Measurements from ENCODE around the gene ZNF425.

The ZNF425 gene

DNA sequence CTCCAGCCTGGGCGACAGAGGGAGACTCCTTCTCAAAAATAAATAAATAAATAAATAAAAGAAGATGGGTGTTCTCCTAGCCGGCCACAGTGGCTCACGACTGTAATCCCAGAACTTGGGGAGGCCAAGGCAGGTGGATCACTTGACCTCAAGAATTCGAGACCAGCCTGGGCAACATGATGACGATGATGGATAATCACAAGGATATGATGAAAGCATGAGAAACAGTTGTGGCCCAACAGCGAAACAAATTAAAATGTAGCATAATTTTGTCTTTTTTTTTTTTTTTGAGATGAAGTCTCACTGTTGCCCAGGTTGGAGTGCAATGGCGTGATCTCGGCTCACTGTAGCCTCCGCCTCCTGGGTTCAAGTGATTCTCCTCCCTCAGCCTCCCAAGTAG, 48.5 kb downstream of the ZNF425 start:
- Histone ChIP-seq H3K9ac (ENCODE audit: low read length in 5 of 5) (no peak overlapping the region), H3K4me1 (ENCODE audit: control insufficient read depth in 5 of 5, insufficient read depth in 5 of 5, low read length in 5 of 5) (peaks cover 0 to 2% (median 0%) of the 10 kb centered on the region in 5 donors), H3K27me3 (ENCODE audit: control insufficient read depth in 5 of 5, insufficient read depth in 4 of 5, low read length in 5 of 5) (no peaks in the 10 kb centered on the region), H3K36me3 (ENCODE audit: control insufficient read depth in 5 of 5, insufficient read depth in 5 of 5, low read length in 5 of 5) (peaks cover 2 to 13% (median 7%) of the 10 kb centered on the region in 5 donors), H3K27ac (ENCODE audit: low read depth, low read length) (no peak overlapping the region), H3K9me3 (ENCODE audit: control insufficient read depth in 5 of 5, low read length in 5 of 5) (no peaks in the 10 kb centered on the region), H3K4me3 (ENCODE audit: low read depth in 1 of 5, low read length in 5 of 5) (no peak overlapping the region)

DNA sequence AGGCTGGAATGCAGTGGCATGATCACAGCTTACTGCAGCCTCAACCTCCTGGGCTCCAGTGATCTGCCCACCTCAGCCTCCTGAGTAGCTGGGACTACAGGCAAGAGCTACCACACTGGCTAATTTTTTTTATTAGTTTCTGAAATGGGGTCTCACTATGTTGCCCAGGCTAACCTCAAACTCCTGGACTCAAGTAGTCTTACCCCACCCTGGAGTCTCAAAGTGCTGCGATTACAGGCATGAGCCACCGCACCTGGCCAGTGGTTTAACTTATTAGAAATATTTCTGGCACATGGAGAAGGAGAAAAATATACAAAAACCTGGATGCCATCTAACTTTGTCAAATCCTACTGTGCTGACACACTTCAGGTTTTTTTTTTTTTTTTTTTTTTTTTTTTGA, 50.8 kb downstream of the ZNF425 start:
- H3K4me3 ChIP-seq (ENCODE audit: low read depth in 1 of 5, low read length in 5 of 5), result no peak overlapping the region
- H3K9me3 ChIP-seq (ENCODE audit: control insufficient read depth in 5 of 5, low read length in 5 of 5), result no peaks in the 10 kb centered on the region
- H3K4me1 ChIP-seq (ENCODE audit: control insufficient read depth in 5 of 5, insufficient read depth in 5 of 5, low read length in 5 of 5), result peaks cover 0 to 14% (median 9%) of the 10 kb centered on the region in 5 donors
- no peak overlapping the region for H3K9ac ChIP-seq (ENCODE audit: low read length in 5 of 5)
- no peak overlapping the region for H3K27ac ChIP-seq (ENCODE audit: low read depth, low read length)
- H3K27me3 ChIP-seq (ENCODE audit: control insufficient read depth in 5 of 5, insufficient read depth in 4 of 5, low read length in 5 of 5), result no peaks in the 10 kb centered on the region
- peaks cover 6 to 30% (median 27%) of the 10 kb centered on the region in 5 donors for H3K36me3 ChIP-seq (ENCODE audit: control insufficient read depth in 5 of 5, insufficient read depth in 5 of 5, low read length in 5 of 5)

- peak overlapping the region in 1 of 5 donors; percentile 41 for H3K9ac ChIP-seq (ENCODE audit: low read length in 5 of 5)
- peaks cover 0 to 14% (median 9%) of the 10 kb centered on the region in 5 donors for H3K4me1 ChIP-seq (ENCODE audit: control insufficient read depth in 5 of 5, insufficient read depth in 5 of 5, low read length in 5 of 5)
- H3K27me3 ChIP-seq (ENCODE audit: control insufficient read depth in 5 of 5, insufficient read depth in 4 of 5, low read length in 5 of 5), result no peaks in the 10 kb centered on the region
- H3K9me3 ChIP-seq (ENCODE audit: control insufficient read depth in 5 of 5, low read length in 5 of 5), result no peaks in the 10 kb centered on the region
- H3K36me3 ChIP-seq (ENCODE audit: control insufficient read depth in 5 of 5, insufficient read depth in 5 of 5, low read length in 5 of 5), result peaks cover 6 to 33% (median 29%) of the 10 kb centered on the region in 5 donors
- no peak overlapping the region for H3K27ac ChIP-seq (ENCODE audit: low read depth, low read length)
- no peak overlapping the region for H3K4me3 ChIP-seq (ENCODE audit: low read depth in 1 of 5, low read length in 5 of 5)
These were observed 51.8 kb downstream of the ZNF425 start for GRCh38 chr7:149074116-149074885.

- H3K36me3 ChIP-seq (ENCODE audit: control insufficient read depth in 5 of 5, insufficient read depth in 5 of 5, low read length in 5 of 5), result peaks cover 6 to 33% (median 33%) of the 10 kb centered on the region in 5 donors
- no peaks in the 10 kb centered on the region for H3K27me3 ChIP-seq (ENCODE audit: control insufficient read depth in 5 of 5, insufficient read depth in 4 of 5, low read length in 5 of 5)
- peak overlapping the region; percentile 60 for H3K27ac ChIP-seq (ENCODE audit: low read depth, low read length)
- H3K4me1 ChIP-seq (ENCODE audit: control insufficient read depth in 5 of 5, insufficient read depth in 5 of 5, low read length in 5 of 5), result peaks cover 0 to 14% (median 9%) of the 10 kb centered on the region in 5 donors
- peak overlapping the region in 1 of 5 donors; percentile 51 for H3K9ac ChIP-seq (ENCODE audit: low read length in 5 of 5)
- peak overlapping the region in 2 of 5 donors; percentile 28 to 29 for H3K4me3 ChIP-seq (ENCODE audit: low read depth in 1 of 5, low read length in 5 of 5)
- H3K9me3 ChIP-seq (ENCODE audit: control insufficient read depth in 5 of 5, low read length in 5 of 5), result no peaks in the 10 kb centered on the region
These were observed 53.7 kb downstream of the ZNF425 start for GRCh38 chr7:149072438-149072775.

- H3K4me1 ChIP-seq (ENCODE audit: control insufficient read depth in 5 of 5, insufficient read depth in 5 of 5, low read length in 5 of 5), result peaks cover 0 to 14% (median 9%) of the 10 kb centered on the region in 5 donors
- peak overlapping the region; percentile 60 for H3K27ac ChIP-seq (ENCODE audit: low read depth, low read length)
- no peaks in the 10 kb centered on the region for H3K9me3 ChIP-seq (ENCODE audit: control insufficient read depth in 5 of 5, low read length in 5 of 5)
- peak overlapping the region in 4 of 5 donors; percentile 25 to 36 (median 28) for H3K4me3 ChIP-seq (ENCODE audit: low read depth in 1 of 5, low read length in 5 of 5)
- H3K9ac ChIP-seq (ENCODE audit: low read length in 5 of 5), result peak overlapping the region in 2 of 5 donors; percentile 35 to 51
- no peaks in the 10 kb centered on the region for H3K27me3 ChIP-seq (ENCODE audit: control insufficient read depth in 5 of 5, insufficient read depth in 4 of 5, low read length in 5 of 5)
- H3K36me3 ChIP-seq (ENCODE audit: control insufficient read depth in 5 of 5, insufficient read depth in 5 of 5, low read length in 5 of 5), result peaks cover 4 to 31% (median 30%) of the 10 kb centered on the region in 5 donors
These were observed 54.3 kb downstream of the ZNF425 start for GRCh38 chr7:149071641-149072437.

DNA sequence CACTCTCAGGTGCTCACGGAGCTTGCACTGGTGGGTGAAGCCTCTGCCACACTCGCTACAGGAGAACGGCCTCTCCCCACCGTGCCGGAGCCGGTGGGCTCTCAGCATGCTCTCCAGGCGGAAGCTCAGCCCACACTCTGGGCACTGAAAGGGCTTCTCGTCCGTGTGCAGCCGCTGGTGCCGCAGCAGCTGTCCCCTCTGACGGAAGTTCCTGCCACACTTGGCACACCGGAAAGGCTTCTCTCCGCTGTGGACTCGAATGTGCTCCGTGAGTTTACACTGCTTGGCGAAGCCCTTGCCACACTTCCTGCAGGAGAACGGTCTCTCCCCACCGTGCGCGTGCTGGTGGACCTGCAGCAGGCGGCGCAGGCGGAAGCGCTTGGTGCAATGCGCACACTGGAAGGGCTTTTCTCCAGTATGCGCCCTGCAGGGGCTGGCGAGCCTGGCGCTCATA, 54.9 kb downstream of the ZNF425 start:
- Histone ChIP-seq H3K27me3 (ENCODE audit: control insufficient read depth in 5 of 5, insufficient read depth in 4 of 5, low read length in 5 of 5) (no peaks in the 10 kb centered on the region), H3K36me3 (ENCODE audit: control insufficient read depth in 5 of 5, insufficient read depth in 5 of 5, low read length in 5 of 5) (peaks cover 2 to 30% (median 28%) of the 10 kb centered on the region in 5 donors), H3K4me1 (ENCODE audit: control insufficient read depth in 5 of 5, insufficient read depth in 5 of 5, low read length in 5 of 5) (peaks cover 0 to 14% (median 9%) of the 10 kb centered on the region in 5 donors), H3K4me3 (ENCODE audit: low read depth in 1 of 5, low read length in 5 of 5) (peak overlapping the region in 2 of 5 donors; percentile 28 to 29), H3K27ac (ENCODE audit: low read depth, low read length) (no peak overlapping the region), H3K9ac (ENCODE audit: low read length in 5 of 5) (no peak overlapping the region), H3K9me3 (ENCODE audit: control insufficient read depth in 5 of 5, low read length in 5 of 5) (no peaks in the 10 kb centered on the region)

- Histone ChIP-seq H3K27ac (ENCODE audit: low read depth, low read length) (no peak overlapping the region), H3K4me3 (ENCODE audit: low read depth in 1 of 5, low read length in 5 of 5) (no peak overlapping the region), H3K9ac (ENCODE audit: low read length in 5 of 5) (no peak overlapping the region), H3K36me3 (ENCODE audit: control insufficient read depth in 5 of 5, insufficient read depth in 5 of 5, low read length in 5 of 5) (peaks cover 2 to 30% (median 28%) of the 10 kb centered on the region in 5 donors), H3K27me3 (ENCODE audit: control insufficient read depth in 5 of 5, insufficient read depth in 4 of 5, low read length in 5 of 5) (no peaks in the 10 kb centered on the region), H3K9me3 (ENCODE audit: control insufficient read depth in 5 of 5, low read length in 5 of 5) (no peaks in the 10 kb centered on the region), H3K4me1 (ENCODE audit: control insufficient read depth in 5 of 5, insufficient read depth in 5 of 5, low read length in 5 of 5) (peaks cover 0 to 14% (median 12%) of the 10 kb centered on the region in 5 donors)
These were observed 55.6 kb downstream of the ZNF425 start for GRCh38 chr7:149070372-149071125.

- Histone ChIP-seq H3K27ac (ENCODE audit: low read depth, low read length) (no peak overlapping the region), H3K36me3 (ENCODE audit: control insufficient read depth in 5 of 5, insufficient read depth in 5 of 5, low read length in 5 of 5) (peaks cover 2 to 29% (median 23%) of the 10 kb centered on the region in 5 donors), H3K4me3 (ENCODE audit: low read depth in 1 of 5, low read length in 5 of 5) (no peak overlapping the region), H3K27me3 (ENCODE audit: control insufficient read depth in 5 of 5, insufficient read depth in 4 of 5, low read length in 5 of 5) (no peaks in the 10 kb centered on the region), H3K4me1 (ENCODE audit: control insufficient read depth in 5 of 5, insufficient read depth in 5 of 5, low read length in 5 of 5) (peaks cover 0 to 26% (median 14%) of the 10 kb centered on the region in 5 donors), H3K9me3 (ENCODE audit: control insufficient read depth in 5 of 5, low read length in 5 of 5) (no peaks in the 10 kb centered on the region), H3K9ac (ENCODE audit: low read length in 5 of 5) (no peak overlapping the region)
These were observed 58.3 kb downstream of the ZNF425 start for GRCh38 chr7:149067869-149068268.

DNA sequence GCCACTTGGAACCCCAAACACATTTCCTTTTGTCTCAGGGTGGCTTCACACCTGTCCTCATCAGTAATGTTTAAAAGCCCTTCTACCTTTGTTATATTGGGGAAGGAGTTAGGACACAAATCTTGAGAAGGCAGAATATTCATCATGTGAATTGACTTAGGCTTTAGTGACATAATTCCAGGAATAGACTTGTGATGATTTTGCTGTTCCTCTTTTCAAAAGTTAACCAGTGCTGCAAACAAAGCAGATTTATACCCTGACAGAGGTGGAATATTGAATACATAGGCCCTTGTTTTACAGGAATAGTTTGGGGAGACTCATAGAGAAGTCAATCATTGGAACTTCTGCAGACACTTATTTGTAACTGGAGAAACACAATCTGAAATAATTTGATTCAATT, 62.6 kb downstream of the ZNF425 start:
- Histone ChIP-seq H3K4me1 (ENCODE audit: control insufficient read depth in 5 of 5, insufficient read depth in 5 of 5, low read length in 5 of 5) (peaks cover 0 to 16% (median 2%) of the 10 kb centered on the region in 5 donors), H3K27ac (ENCODE audit: low read depth, low read length) (no peak overlapping the region), H3K27me3 (ENCODE audit: control insufficient read depth in 5 of 5, insufficient read depth in 4 of 5, low read length in 5 of 5) (no peaks in the 10 kb centered on the region), H3K9ac (ENCODE audit: low read length in 5 of 5) (no peak overlapping the region), H3K36me3 (ENCODE audit: control insufficient read depth in 5 of 5, insufficient read depth in 5 of 5, low read length in 5 of 5) (peaks cover 0 to 3% (median 0%) of the 10 kb centered on the region in 5 donors), H3K9me3 (ENCODE audit: control insufficient read depth in 5 of 5, low read length in 5 of 5) (no peaks in the 10 kb centered on the region), H3K4me3 (ENCODE audit: low read depth in 1 of 5, low read length in 5 of 5) (no peak overlapping the region)
